H1 (cell line): ENCODE data around the gene PLA2G15. TPM values are rescaled to one million over a fixed set of nuclear protein-coding genes. Genes with fewer than 3 reads are reported as not detected.

Experiments
- CTCF ChIA-PET: fragments of 300-600 bp; sonication (Branson Sonifier 250); formaldehyde crosslinking; loops from one replicate; lab custom pipeline; 2021; ENCODE audit not compliant: partially characterized antibody; lab: Charles Lee
- POLR2A ChIA-PET: fragments of 300-600 bp; sonication (Branson Sonifier 250); formaldehyde crosslinking; loops from one replicate; lab custom pipeline; 2021; ENCODE audit warnings: inconsistent platforms; ENCODE audit not compliant: partially characterized antibody; lab: Charles Lee
- DNase-seq, 2 experiments: peaks; one replicate each; pipeline versions ENCODE4 v3.0.0 to v3.0.0-alpha.2; 2010 to 2022; ENCODE audit warnings: low spot score in 2 of 2, low read depth in 1 of 2, mixed read lengths in 1 of 2
- FAIRE-seq: peaks from 2 replicates; lab custom pipeline; 2011; peaks lifted over from hg19 to GRCh38; lab: Jason Lieb, UNC
- H2AFZ ChIP-seq: 2 replicates; pipeline ENCODE4 v1.8.1; 2012; ENCODE audit warnings: low read length, inconsistent platforms
- H2AK5ac ChIP-seq: 2 replicates; pipeline ENCODE4 v1.6.1; 2013; ENCODE audit warnings: low read depth, low read length
- H2BK120ac ChIP-seq: replicated peaks from 2 replicates; pipeline ENCODE3; 2013; ENCODE audit warnings: low read depth, low read length, inconsistent platforms
- H2BK12ac ChIP-seq: 2 replicates; pipeline ENCODE4 v1.6.1; 2013; ENCODE audit warnings: low read depth, low read length
- H2BK15ac ChIP-seq: 2 replicates; pipeline ENCODE4 v1.6.1; 2013; ENCODE audit warnings: low read length
- H2BK20ac ChIP-seq: 2 replicates; pipeline ENCODE4 v1.6.1; 2013; ENCODE audit warnings: low read length
- H2BK5ac ChIP-seq: 2 replicates; pipeline ENCODE4 v1.6.1; 2013; ENCODE audit warnings: low read depth, low read length
- H3K14ac ChIP-seq: 2 replicates; pipeline ENCODE4 v1.6.1; 2013; ENCODE audit warnings: inconsistent platforms; ENCODE audit not compliant: insufficient read length
- H3K18ac ChIP-seq: 2 replicates; pipeline ENCODE4 v1.6.1; 2013; ENCODE audit warnings: low read length; ENCODE audit errors: extremely low read depth
- H3K23ac ChIP-seq: 2 replicates; pipeline ENCODE4 v1.6.1; 2013; ENCODE audit warnings: inconsistent platforms; ENCODE audit not compliant: insufficient read length
- H3K23me2 ChIP-seq: 2 replicates; pipeline ENCODE4 v1.6.1; 2013; ENCODE audit warnings: low read depth, low read length
- H3K27ac ChIP-seq: 2 replicates; pipeline ENCODE4 v1.6.1; 2011; ENCODE audit warnings: low read depth, low read length, inconsistent platforms
- H3K27me3 ChIP-seq, 4 experiments: replicated peaks in 1 of 4; 1 replicate in 1 of 4; 2 replicates in 3 of 4; pipeline versions ENCODE4 v1.6.1 to v1.8.1; 2011 to 2013; ENCODE audit warnings: low read length in 3 of 4, mild to moderate bottlenecking in 3 of 4, inconsistent platforms in 2 of 4, mixed read lengths in 2 of 4, moderate library complexity in 1 of 4; ENCODE audit not compliant: control insufficient read depth in 3 of 4, insufficient read depth in 3 of 4; ENCODE audit errors: extremely low read depth in 1 of 4
- H3K36me3 ChIP-seq, 4 experiments: 2 replicates each; pipeline versions ENCODE4 v1.6.1 to v1.8.1; 2011 to 2013; ENCODE audit warnings: mild to moderate bottlenecking in 4 of 4, low read length in 3 of 4, moderate library complexity in 2 of 4, control low read depth in 1 of 4, inconsistent platforms in 1 of 4; ENCODE audit not compliant: insufficient read depth in 4 of 4, control insufficient read depth in 2 of 4
- H3K4ac ChIP-seq: replicated peaks from 2 replicates; pipeline ENCODE3; 2013; ENCODE audit warnings: low read length, low read depth, mixed read lengths, inconsistent platforms; ENCODE audit not compliant: insufficient read length
- H3K4me1 ChIP-seq, 4 experiments: replicated peaks in 1 of 4; 1 replicate in 1 of 4; 2 replicates in 3 of 4; pipeline versions ENCODE4 v1.6.1 to v1.8.1; 2011 to 2013; ENCODE audit warnings: low read length in 3 of 4, inconsistent platforms in 2 of 4, mixed read lengths in 1 of 4; ENCODE audit not compliant: insufficient read depth in 4 of 4, control insufficient read depth in 3 of 4
- H3K4me2 ChIP-seq, 2 experiments: 2 replicates each; pipeline versions ENCODE4 v1.6.1 to v1.8.1; 2011 to 2013; ENCODE audit warnings: low read depth in 2 of 2, low read length in 2 of 2, control low read depth in 1 of 2, inconsistent platforms in 1 of 2, mild to moderate bottlenecking in 1 of 2; ENCODE audit not compliant: insufficient read depth in 1 of 2
- H3K4me3 ChIP-seq, 4 experiments: fragments of 200-600, 300-600 bp in 1 of 4; sonication (generic), shearing (Covaris generic), sonication (Bioruptor Twin) in 1 of 4; 2 replicates each; pipeline versions ENCODE4 v1.5.1 to v1.8.1; 2011 to 2016; ENCODE audit warnings: low read length in 4 of 4, low read depth in 3 of 4, control low read depth in 2 of 4, inconsistent platforms in 2 of 4, mild to moderate bottlenecking in 2 of 4, mixed read lengths in 1 of 4, moderate library complexity in 1 of 4; ENCODE audit not compliant: insufficient read depth in 2 of 4; ENCODE audit errors: extremely low read depth in 1 of 4
- H3K56ac ChIP-seq: replicated peaks from 2 replicates; pipeline ENCODE3; 2013; ENCODE audit warnings: low read depth, mild to moderate bottlenecking, mixed read lengths, low read length, inconsistent platforms; ENCODE audit not compliant: insufficient read length
- H3K79me1 ChIP-seq: 2 replicates; pipeline ENCODE4 v1.6.1; 2013; ENCODE audit warnings: low read depth, low read length, control low read depth
- H3K79me2 ChIP-seq, 2 experiments: 2 replicates each; pipeline versions ENCODE4 v1.6.1 to v1.8.1; 2012 to 2013; ENCODE audit warnings: low read length in 2 of 2, mild to moderate bottlenecking in 2 of 2, inconsistent platforms in 1 of 2; ENCODE audit not compliant: insufficient read depth in 2 of 2, control insufficient read depth in 1 of 2
- H3K9ac ChIP-seq, 4 experiments: replicated peaks in 1 of 4; 1 replicate in 1 of 4; 2 replicates in 3 of 4; pipeline versions ENCODE4 v1.6.1 to v1.8.1; 2011 to 2013; ENCODE audit warnings: low read depth in 3 of 4, low read length in 3 of 4, control low read depth in 2 of 4, mild to moderate bottlenecking in 2 of 4, moderate library complexity in 2 of 4, inconsistent platforms in 1 of 4; ENCODE audit errors: extremely low read depth in 1 of 4
- H3K9me3 ChIP-seq, 2 experiments: 2 replicates each; pipeline versions ENCODE4 v1.6.1 to v1.8.1; 2012 to 2013; ENCODE audit warnings: mild to moderate bottlenecking in 2 of 2, moderate library complexity in 2 of 2, control low read depth in 1 of 2, inconsistent platforms in 1 of 2, low read depth in 1 of 2, low read length in 1 of 2, mixed read lengths in 1 of 2; ENCODE audit not compliant: insufficient read depth in 2 of 2
- H4K20me1 ChIP-seq, 2 experiments: replicated peaks in 1 of 2; 2 replicates each; pipeline versions ENCODE3 to v1.8.1; 2011 to 2013; ENCODE audit warnings: inconsistent platforms in 2 of 2, low read length in 2 of 2, mild to moderate bottlenecking in 1 of 2; ENCODE audit not compliant: insufficient read depth in 2 of 2, control insufficient read depth in 1 of 2
- H4K5ac ChIP-seq: 2 replicates; pipeline ENCODE4 v1.6.1; 2013; ENCODE audit warnings: low read length, low read depth, mixed read lengths, inconsistent platforms; ENCODE audit not compliant: insufficient read length
- H4K8ac ChIP-seq: 2 replicates; pipeline ENCODE4 v1.8.0; 2013; ENCODE audit warnings: mild to moderate bottlenecking, moderate library complexity, low read length, inconsistent platforms; ENCODE audit not compliant: insufficient read depth; ENCODE audit errors: extremely low read depth
- H4K91ac ChIP-seq: replicated peaks from 2 replicates; pipeline ENCODE3; 2013; ENCODE audit warnings: low read length, mixed read lengths, inconsistent platforms; ENCODE audit not compliant: insufficient read length
- WGBS, 2 experiments: shearing (Covaris generic) in 1 of 2; methylation state at CpG; one replicate each; pipeline versions ENCODE4 v1.1.6 to v1.1.7; 2013 to 2015; ENCODE audit warnings: low lambda C conversion rate in 2 of 2, mixed read lengths in 2 of 2, inconsistent platforms in 1 of 2, low coverage in 1 of 2, missing lambda C conversion rate in 1 of 2; ENCODE audit not compliant: insufficient replicate concordance in 2 of 2, insufficient coverage in 1 of 2, insufficient read length in 1 of 2; ENCODE audit errors: extremely low coverage in 1 of 2, missing lambda C conversion rate in 1 of 2; 5-methylcytosine and 5-hydroxymethylcytosine counted together
- polyA plus RNA-seq, 7 experiments: library from polyadenylated mRNA; depleted of rRNA in 3 of 7; stranded (reverse) in 5 of 7; unstranded in 2 of 7; fragments of >200 nt in 5 of 7; fragments of 200-250 nt in 2 of 7; gene quantifications; 1 replicate in 5 of 7; 2 replicates in 1 of 7; 4 replicates in 1 of 7; pipeline versions ENCODE4 v1.2.1 to v1.2.3, GENCODE V29; 2011 to 2013; ENCODE audit warnings: missing spikeins in 2 of 7, mixed read lengths in 2 of 7
- total RNA-seq: library from RNA; stranded (reverse); fragmentation: NEBNext Ultra II Directional; extraction: Animal tissue kit (Norgen Biotek cat#: 25700); gene quantifications from 2 replicates; pipeline ENCODE4 v1.2.1, GENCODE V29; 2021

PLA2G15 gene
- total and polyA plus RNA-seq, 2 of the 8 experiments (the other 6 are each of a cell fraction or from before 2014, with no cell fraction given) = 11.2 to 12.0 TPM

DNA sequence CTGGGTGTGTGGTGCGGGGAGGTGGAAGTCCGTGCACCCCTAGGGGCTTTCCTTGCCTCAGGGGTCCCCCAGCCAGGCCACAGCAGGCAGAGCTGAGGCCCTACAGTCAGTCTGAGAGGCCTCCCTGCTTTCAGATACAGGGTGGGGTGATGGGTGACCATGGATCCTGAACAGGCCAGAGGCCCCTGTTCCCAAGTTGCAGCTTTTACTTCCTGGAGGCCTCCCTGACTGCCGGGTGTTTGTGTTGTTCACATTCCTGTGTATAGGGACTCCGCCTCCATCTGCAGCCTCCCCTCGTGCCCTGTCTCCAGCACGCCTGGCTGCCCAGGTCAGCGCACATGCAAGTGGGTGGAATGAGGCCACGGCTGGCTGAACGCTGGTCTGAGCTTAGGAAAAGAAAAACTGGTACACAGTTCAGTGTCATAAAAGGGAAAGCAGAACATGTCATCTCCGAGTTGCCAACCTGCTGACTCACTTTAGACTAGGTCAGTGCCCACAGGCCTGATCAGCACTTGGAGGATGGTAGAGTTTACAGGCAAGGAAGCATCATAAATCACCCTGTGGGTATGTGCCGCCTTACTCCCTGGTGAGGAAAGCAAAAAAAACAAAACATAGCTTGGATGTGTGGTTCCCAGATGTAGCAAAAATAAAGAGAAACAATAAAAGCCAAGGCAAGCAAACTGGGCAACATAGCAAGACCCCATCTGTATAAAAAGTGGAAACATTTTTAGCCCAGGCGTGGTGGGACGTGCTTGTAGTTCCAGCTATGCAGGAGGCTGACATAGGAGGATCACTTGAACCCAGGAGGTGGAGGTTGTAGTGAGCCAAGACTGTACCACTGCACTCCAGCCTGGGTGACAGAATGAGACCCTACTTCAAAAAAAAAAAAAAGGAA, 13.0 kb downstream of the PLA2G15 start:
- no peak overlapping the region for H3K4me3 ChIP-seq
- H2BK20ac ChIP-seq = no peak overlapping the region
- H3K23me2 ChIP-seq = no peaks in the 10 kb centered on the region
- no peaks in the 10 kb centered on the region for H3K79me2 ChIP-seq
- no peak overlapping the region for H3K14ac ChIP-seq
- H3K27me3 ChIP-seq = peaks cover 0 to 2% (median 0%) of the 10 kb centered on the region in 4 experiments; a peak in 2 of 7 replicates
- no peak overlapping the region for H3K4ac ChIP-seq
- 85% methylated on average over 13 of the region's 13 CpGs; no CpG with 5 or more reads in 1 of the 2 experiments for WGBS, 2 experiments
- no peak overlapping the region for H3K23ac ChIP-seq
- POLR2A ChIA-PET = interaction anchor here (0.5 to 2.6 kb wide), 3 partner anchors 68 to 414 kb away, joined by 3 to 8 read pairs (median 3); no protein-coding TSS in a partner anchor
- no peak overlapping the region for H3K4me2 ChIP-seq
- H3K56ac ChIP-seq = no peak overlapping the region
- no peaks in the 10 kb centered on the region for H3K79me1 ChIP-seq
- peaks cover 0 to 4% (median 2%) of the 10 kb centered on the region in 4 experiments; a peak in 5 of 8 replicates for H3K36me3 ChIP-seq
- no peak overlapping the region for H2AK5ac ChIP-seq
- H3K9me3 ChIP-seq = no peaks in the 10 kb centered on the region
- H4K5ac ChIP-seq = no peak overlapping the region
- CTCF ChIA-PET = interaction anchor here (0.7 to 9.0 kb wide), 14 partner anchors 8 to 207 kb away, joined by 3 to 233 read pairs (median 4); partner anchors contain the start of gene PLA2G15
- no peak overlapping the region for H3K18ac ChIP-seq
- H3K9ac ChIP-seq = no peak overlapping the region
- H2BK12ac ChIP-seq = no peak overlapping the region
- H2BK5ac ChIP-seq = no peak overlapping the region; the same call in 1 of the 2 replicates
- no peak overlapping the region for H4K8ac ChIP-seq
- no peak overlapping the region for H2BK120ac ChIP-seq
- H3K27ac ChIP-seq = no peak overlapping the region
- FAIRE-seq (no peak), DNase-seq (no peak)
- no peaks in the 10 kb centered on the region; a peak in 1 of 7 replicates for H3K4me1 ChIP-seq
- H2BK15ac ChIP-seq = no peak overlapping the region
- no peak overlapping the region for H2AFZ ChIP-seq
- peaks cover 0 to 2% of the 10 kb centered on the region in 2 experiments for H4K20me1 ChIP-seq
- no peak overlapping the region for H4K91ac ChIP-seq
